ENCODE data around the gene KMT2C. TPM values are rescaled to one million over a fixed set of nuclear protein-coding genes. Genes with fewer than 3 reads are reported as not detected.

The KMT2C gene
- total and polyA plus RNA-seq, 10 of the 15 experiments (the other 5 are each of a cell fraction or from before 2014, with no cell fraction given): 3.3 to 45.2 (median 19.2) TPM

- TF ChIP-seq NBN (IDR thresholded peaks at IDR 0.05): no peak
- TF ChIP-seq, protein P1, sequence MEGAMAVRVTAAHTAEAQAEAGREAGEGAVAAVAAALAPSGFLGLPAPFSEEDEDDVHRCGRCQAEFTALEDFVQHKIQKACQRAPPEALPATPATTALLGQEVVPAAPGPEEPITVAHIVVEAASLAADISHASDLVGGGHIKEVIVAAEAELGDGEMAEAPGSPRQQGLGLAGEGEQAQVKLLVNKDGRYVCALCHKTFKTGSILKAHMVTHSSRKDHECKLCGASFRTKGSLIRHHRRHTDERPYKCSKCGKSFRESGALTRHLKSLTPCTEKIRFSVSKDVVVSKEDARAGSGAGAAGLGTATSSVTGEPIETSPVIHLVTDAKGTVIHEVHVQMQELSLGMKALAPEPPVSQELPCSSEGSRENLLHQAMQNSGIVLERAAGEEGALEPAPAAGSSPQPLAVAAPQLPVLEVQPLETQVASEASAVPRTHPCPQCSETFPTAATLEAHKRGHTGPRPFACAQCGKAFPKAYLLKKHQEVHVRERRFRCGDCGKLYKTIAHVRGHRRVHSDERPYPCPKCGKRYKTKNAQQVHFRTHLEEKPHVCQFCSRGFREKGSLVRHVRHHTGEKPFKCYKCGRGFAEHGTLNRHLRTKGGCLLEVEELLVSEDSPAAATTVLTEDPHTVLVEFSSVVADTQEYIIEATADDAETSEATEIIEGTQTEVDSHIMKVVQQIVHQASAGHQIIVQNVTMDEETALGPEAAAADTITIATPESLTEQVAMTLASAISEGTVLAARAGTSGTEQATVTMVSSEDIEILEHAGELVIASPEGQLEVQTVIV (IDR thresholded peaks at IDR 0.05; ENCODE audit: borderline replicate concordance, partially characterized antibody): no peak
- 0 out of 2 replicates have a peak, but pooled peaks have one; percentile 41 for TF ChIP-seq MXI1 (IDR thresholded peaks at IDR 0.05; ENCODE audit: low read depth, low read length)
- TF ChIP-seq ZNF217 (IDR thresholded peaks at IDR 0.05): no peak
- peak; percentile 47 for TF ChIP-seq RUNX3 (IDR thresholded peaks at IDR 0.05; ENCODE audit: low read length)
- 0 out of 2 replicates have a peak, but pooled peaks have one; percentile 46 for TF ChIP-seq TCF12 (IDR thresholded peaks at IDR 0.05; ENCODE audit: low read depth, low read length)
- no peak for TF ChIP-seq STAT3 (IDR thresholded peaks at IDR 0.05; ENCODE audit: low read depth, low read length)
- TF ChIP-seq ZNF207 (IDR thresholded peaks at IDR 0.05; ENCODE audit: borderline replicate concordance): no peak
- TF ChIP-seq ZZZ3 (IDR thresholded peaks at IDR 0.05; ENCODE audit: control insufficient read depth, insufficient read length, low read depth): no peak
- peak; percentile 84; the same call in 1 of the 2 replicates for TF ChIP-seq ZSCAN29 (IDR thresholded peaks at IDR 0.05)
- TF ChIP-seq ESRRA (IDR thresholded peaks at IDR 0.05; ENCODE audit: low read length): 0 out of 2 replicates have a peak, but pooled peaks have one; percentile 15
- TF ChIP-seq CBX3 (IDR thresholded peaks at IDR 0.05; ENCODE audit: borderline replicate concordance, low read depth): no peak
- TF ChIP-seq, protein P2, sequence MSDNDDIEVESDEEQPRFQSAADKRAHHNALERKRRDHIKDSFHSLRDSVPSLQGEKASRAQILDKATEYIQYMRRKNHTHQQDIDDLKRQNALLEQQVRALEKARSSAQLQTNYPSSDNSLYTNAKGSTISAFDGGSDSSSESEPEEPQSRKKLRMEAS (IDR thresholded peaks at IDR 0.05; ENCODE audit: low read depth, low read length): 0 out of 2 replicates have a peak, but pooled peaks have one; percentile 19
- peak; percentile 57 for TF ChIP-seq ZNF24 (IDR thresholded peaks at IDR 0.05)
- peak; percentile 92 for TF ChIP-seq SP1 (IDR thresholded peaks at IDR 0.05; ENCODE audit: low read depth, low read length)
- TF ChIP-seq GATAD2B (conservative IDR thresholded peaks at IDR 0.05; ENCODE audit: low read depth): 0 out of 2 replicates have a peak, but pooled peaks have one; percentile 31
- 0 out of 2 replicates have a peak, but pooled peaks have one; percentile 26 for TF ChIP-seq NRF1 (conservative IDR thresholded peaks at IDR 0.05; ENCODE audit: low read depth, low read length)
- peak; percentile 85 for TF ChIP-seq CREB1 (IDR thresholded peaks at IDR 0.05; ENCODE audit: low read depth)
- TF ChIP-seq NR2F1 (conservative IDR thresholded peaks at IDR 0.05): peak; percentile 40
- TF ChIP-seq YY1 (IDR thresholded peaks at IDR 0.05; ENCODE audit: low read depth, low read length): peak; percentile 80
- TF ChIP-seq, protein P3, sequence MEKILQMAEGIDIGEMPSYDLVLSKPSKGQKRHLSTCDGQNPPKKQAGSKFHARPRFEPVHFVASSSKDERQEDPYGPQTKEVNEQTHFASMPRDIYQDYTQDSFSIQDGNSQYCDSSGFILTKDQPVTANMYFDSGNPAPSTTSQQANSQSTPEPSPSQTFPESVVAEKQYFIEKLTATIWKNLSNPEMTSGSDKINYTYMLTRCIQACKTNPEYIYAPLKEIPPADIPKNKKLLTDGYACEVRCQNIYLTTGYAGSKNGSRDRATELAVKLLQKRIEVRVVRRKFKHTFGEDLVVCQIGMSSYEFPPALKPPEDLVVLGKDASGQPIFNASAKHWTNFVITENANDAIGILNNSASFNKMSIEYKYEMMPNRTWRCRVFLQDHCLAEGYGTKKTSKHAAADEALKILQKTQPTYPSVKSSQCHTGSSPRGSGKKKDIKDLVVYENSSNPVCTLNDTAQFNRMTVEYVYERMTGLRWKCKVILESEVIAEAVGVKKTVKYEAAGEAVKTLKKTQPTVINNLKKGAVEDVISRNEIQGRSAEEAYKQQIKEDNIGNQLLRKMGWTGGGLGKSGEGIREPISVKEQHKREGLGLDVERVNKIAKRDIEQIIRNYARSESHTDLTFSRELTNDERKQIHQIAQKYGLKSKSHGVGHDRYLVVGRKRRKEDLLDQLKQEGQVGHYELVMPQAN (conservative IDR thresholded peaks at IDR 0.05): peak; percentile 52
- TF ChIP-seq BACH1 (IDR thresholded peaks at IDR 0.05; ENCODE audit: borderline replicate concordance): peak; percentile 89
- peak; percentile 41 for TF ChIP-seq SMARCA5 (IDR thresholded peaks at IDR 0.05)
Observed at GRCh38 chr7:152436111-152436930, 518 bp upstream of the KMT2C start (continued).

Data from GM12878 (cell line).